ENCODE data around the gene HOXA7.
A peak's percentile ranks its signal among the peaks of the same experiment; 100 is the strongest.

HOXA7 gene

GRCh38 chr7:27189997-27190748, 33.7 kb upstream of the HOXA7 start:
- peaks cover 96% of the 10 kb centered on the region for H3K27me3 Mint-ChIP-seq
- ATAC-seq (replicated peaks; ENCODE audit: extremely low read depth, poor library complexity, severe bottlenecking) (no peak), DNase-seq (ENCODE audit: low spot score in 2 of 2) (no peak)
- H3K4me3 Mint-ChIP-seq = peak overlapping the region; percentile 71
- H3K9me3 Mint-ChIP-seq = no peaks in the 10 kb centered on the region
- H3K27ac Mint-ChIP-seq (ENCODE audit: low read depth) = no peak overlapping the region
- H3K36me3 Mint-ChIP-seq (ENCODE audit: insufficient read depth) = peaks cover 14% of the 10 kb centered on the region
- H3K4me1 Mint-ChIP-seq = peaks cover 42% of the 10 kb centered on the region

- no peak for DNase-seq (ENCODE audit: low spot score in 2 of 2)
- peak overlapping the region; percentile 71 for H3K4me3 Mint-ChIP-seq
- H3K36me3 Mint-ChIP-seq (ENCODE audit: insufficient read depth) = peaks cover 21% of the 10 kb centered on the region
- no peak overlapping the region for H3K27ac Mint-ChIP-seq (ENCODE audit: low read depth)
- peaks cover 49% of the 10 kb centered on the region for H3K4me1 Mint-ChIP-seq
- no peak for ATAC-seq (replicated peaks; ENCODE audit: extremely low read depth, poor library complexity, severe bottlenecking)
- no peaks in the 10 kb centered on the region for H3K9me3 Mint-ChIP-seq
- H3K27me3 Mint-ChIP-seq = peaks cover 96% of the 10 kb centered on the region
Measured at GRCh38 chr7:27189295-27189996, 33.0 kb upstream of the HOXA7 start.

GRCh38 chr7:27188386-27189294, 32.2 kb upstream of the HOXA7 start:
- H3K9me3 Mint-ChIP-seq = no peaks in the 10 kb centered on the region
- peaks cover 95% of the 10 kb centered on the region for H3K27me3 Mint-ChIP-seq
- H3K36me3 Mint-ChIP-seq (ENCODE audit: insufficient read depth) = peaks cover 27% of the 10 kb centered on the region
- peak; percentile 34 for ATAC-seq (replicated peaks; ENCODE audit: extremely low read depth, poor library complexity, severe bottlenecking)
- peaks cover 49% of the 10 kb centered on the region for H3K4me1 Mint-ChIP-seq
- DNase-seq (ENCODE audit: low spot score in 2 of 2) = no peak
- peak overlapping the region; percentile 42 for H3K27ac Mint-ChIP-seq (ENCODE audit: low read depth)
- peak overlapping the region; percentile 71 for H3K4me3 Mint-ChIP-seq

- DNase-seq (ENCODE audit: low spot score in 2 of 2) = no peak
- peaks cover 49% of the 10 kb centered on the region for H3K4me1 Mint-ChIP-seq
- peaks cover 27% of the 10 kb centered on the region for H3K36me3 Mint-ChIP-seq (ENCODE audit: insufficient read depth)
- no peaks in the 10 kb centered on the region for H3K9me3 Mint-ChIP-seq
- H3K27ac Mint-ChIP-seq (ENCODE audit: low read depth) = peak overlapping the region; percentile 42
- H3K4me3 Mint-ChIP-seq = peak overlapping the region; percentile 71
- peaks cover 93% of the 10 kb centered on the region for H3K27me3 Mint-ChIP-seq
- no peak for ATAC-seq (replicated peaks; ENCODE audit: extremely low read depth, poor library complexity, severe bottlenecking)
Measured at GRCh38 chr7:27187475-27188385, 31.3 kb upstream of the HOXA7 start.

GRCh38 chr7:27186668-27187474, 30.4 kb upstream of the HOXA7 start:
- DNase-seq (ENCODE audit: low spot score in 2 of 2) (no peak), ATAC-seq (replicated peaks; ENCODE audit: extremely low read depth, poor library complexity, severe bottlenecking) (no peak)
- peaks cover 94% of the 10 kb centered on the region for H3K27me3 Mint-ChIP-seq
- no peak overlapping the region for H3K27ac Mint-ChIP-seq (ENCODE audit: low read depth)
- peaks cover 49% of the 10 kb centered on the region for H3K4me1 Mint-ChIP-seq
- no peaks in the 10 kb centered on the region for H3K9me3 Mint-ChIP-seq
- H3K36me3 Mint-ChIP-seq (ENCODE audit: insufficient read depth) = peaks cover 27% of the 10 kb centered on the region
- no peak overlapping the region for H3K4me3 Mint-ChIP-seq

GRCh38 chr7:27185854-27186667, 29.6 kb upstream of the HOXA7 start:
- DNase-seq (ENCODE audit: low spot score in 2 of 2) (no peak), ATAC-seq (replicated peaks; ENCODE audit: extremely low read depth, poor library complexity, severe bottlenecking) (no peak)
- Mint-ChIP-seq H3K4me3 (peak overlapping the region; percentile 71), H3K4me1 (peaks cover 49% of the 10 kb centered on the region), H3K9me3 (no peaks in the 10 kb centered on the region), H3K27ac (ENCODE audit: low read depth) (peak overlapping the region; percentile 79), H3K36me3 (ENCODE audit: insufficient read depth) (peaks cover 26% of the 10 kb centered on the region), H3K27me3 (peaks cover 94% of the 10 kb centered on the region)

GRCh38 chr7:27185013-27185853, 28.8 kb upstream of the HOXA7 start, which contains the start of gene HOXA11:
Gene HOXA11, minus strand, starts transcription at chr7:27185232. Its CDS starts 88 bp downstream, at chr7:27185144.
- peak within 1 kb of the TSS; percentile 71 for H3K4me3 Mint-ChIP-seq
- H3K27me3 Mint-ChIP-seq = peaks cover 94% of the 10 kb centered on the region
- H3K4me1 Mint-ChIP-seq = peaks cover 52% of the 10 kb centered on the region
- H3K27ac Mint-ChIP-seq (ENCODE audit: low read depth) = peak within 1 kb of the TSS; percentile 79
- DNase-seq (ENCODE audit: low spot score in 2 of 2) = no peak
- ATAC-seq (replicated peaks; ENCODE audit: extremely low read depth, poor library complexity, severe bottlenecking) = no peak
- H3K36me3 Mint-ChIP-seq (ENCODE audit: insufficient read depth) = peaks cover 26% of the 10 kb centered on the region
- H3K9me3 Mint-ChIP-seq = no peaks in the 10 kb centered on the region

- Mint-ChIP-seq H3K4me3 (peak overlapping the region; percentile 71), H3K27ac (ENCODE audit: low read depth) (peak overlapping the region; percentile 59), H3K27me3 (peaks cover 94% of the 10 kb centered on the region), H3K9me3 (no peaks in the 10 kb centered on the region), H3K4me1 (peaks cover 55% of the 10 kb centered on the region), H3K36me3 (ENCODE audit: insufficient read depth) (peaks cover 26% of the 10 kb centered on the region)
- DNase-seq (ENCODE audit: low spot score in 2 of 2) = no peak
- ATAC-seq (replicated peaks; ENCODE audit: extremely low read depth, poor library complexity, severe bottlenecking) = no peak
Measured at GRCh38 chr7:27184337-27185012, 28.0 kb upstream of the HOXA7 start.

- ATAC-seq (replicated peaks; ENCODE audit: extremely low read depth, poor library complexity, severe bottlenecking) (no peak), DNase-seq (ENCODE audit: low spot score in 2 of 2) (no peak)
- Mint-ChIP-seq H3K4me3 (peak overlapping the region; percentile 71), H3K27me3 (peaks cover 94% of the 10 kb centered on the region), H3K36me3 (ENCODE audit: insufficient read depth) (peaks cover 27% of the 10 kb centered on the region), H3K4me1 (peaks cover 49% of the 10 kb centered on the region), H3K9me3 (no peaks in the 10 kb centered on the region), H3K27ac (ENCODE audit: low read depth) (no peak overlapping the region)
Measured at GRCh38 chr7:27183682-27184336, 27.3 kb upstream of the HOXA7 start.

Measured in central memory CD8-positive, alpha-beta T cell (primary cell).